Adrenal gland (tissue), 12 donors: ENCODE results near the gene RFX1. TPM values are rescaled to one million over a fixed set of nuclear protein-coding genes. Genes with fewer than 3 reads are reported as not detected.
"Not testable (repeated sequence)": the region's sequence is repeated elsewhere in the genome, so short reads cannot be mapped to it uniquely, and the experiment has no call there.

Experiments
- DNase-seq, 7 donors: peaks; one replicate each; pipeline ENCODE4 v3.0.0-alpha.2; 2019 to 2020
- H3K27ac ChIP-seq, 5 donors: fragments of 200-600 bp; sonication (generic) in 4 of 5; 1 replicate in 3 of 5; 2 replicates in 2 of 5; pipeline versions ENCODE4 v1.5.1 to v1.8.0; 2016 to 2020; ENCODE audit warnings: mild to moderate bottlenecking in 1 of 5
- H3K27me3 ChIP-seq: fragments of 200-600 bp; 2 replicates; pipeline ENCODE4 v1.8.0; 2021
- H3K36me3 ChIP-seq, 2 donors: fragments of 200-600 bp; replicated peaks in 1 of 2; 1 replicate in 1 of 2; 2 replicates in 1 of 2; pipeline versions ENCODE4 v1.5.1 to v1.8.0; 2018 to 2022
- H3K4me1 ChIP-seq, 2 donors: fragments of 200-600 bp; replicated peaks in 1 of 2; 1 replicate in 1 of 2; 2 replicates in 1 of 2; pipeline versions ENCODE4 v1.5.1 to v1.8.0; 2018 to 2021
- H3K4me3 ChIP-seq, 4 donors: fragments of 200-600 bp; sonication (generic) in 3 of 4; one replicate each; pipeline ENCODE4 v1.5.1; 2016 to 2018
- H3K9me3 ChIP-seq, 3 donors: fragments of 200-600 bp; sonication (generic) in 1 of 3; replicated peaks in 1 of 3; 1 replicate in 2 of 3; 2 replicates in 1 of 3; pipeline versions ENCODE4 v1.5.1 to v1.8.0; 2016 to 2021
- POLR2A ChIP-seq, 2 donors: fragments of 450-650 bp; IDR thresholded peaks; one replicate each; pipeline ENCODE4 v1.6.1; 2017; ENCODE audit warnings: antibody characterized with exemption in 2 of 2, mild to moderate bottlenecking in 2 of 2, moderate library complexity in 1 of 2
- WGBS, 4 donors: extraction: QIAGEN DNeasy Blood & Tissue Kit in 2 of 4; methylation state at CpG; one replicate each; pipeline versions ENCODE4 v1.1.5 to v1.1.7; 2013 to 2017; 5-methylcytosine and 5-hydroxymethylcytosine counted together
- intact Hi-C, 2 donors: fragments of 100-400 bp; cut with DNase I; formaldehyde crosslinking; loops; one replicate each; pipeline versions ENCODE4 v1.14.1 to v1.15.0; 2022 to 2023
- polyA plus RNA-seq, 3 donors: library from polyadenylated mRNA; stranded (reverse); fragments of 200-250 nt in 2 of 3; fragments of 350-450 nt in 1 of 3; fragmentation: Illumina TruSeq in 1 of 3; extraction: RNeasy Lipid Tissue Mini Kit (QIAGEN cat#74804) in 1 of 3; gene quantifications; one replicate each; pipeline ENCODE4 v1.2.3, GENCODE V29; 2013 to 2014
- total RNA-seq, 9 donors: library from RNA; depleted of rRNA in 4 of 9; stranded (reverse); fragments of >200 nt in 4 of 9; fragments of 120-200 nt in 1 of 9; fragmentation: NEBNext Ultra II Directional in 1 of 9; extraction: Animal tissue kit (Norgen Biotek cat#: 25700) in 1 of 9; gene quantifications; one replicate each; pipeline versions ENCODE4 v1.1.0 to v1.2.4, GENCODE V29; 2013 to 2023
- TF ChIP-seq, protein P1 (sequence below), 6 experiments: fragments of 450-650 bp in 4 of 6; fragments of 200-600 bp in 2 of 6; sonication (generic) in 1 of 6; IDR thresholded peaks; 1 replicate in 5 of 6; 2 replicates in 1 of 6; pipeline versions ENCODE4 v1.5.1 to v1.8.0; 2016 to 2021; ENCODE audit warnings: antibody characterized with exemption in 6 of 6, mild to moderate bottlenecking in 2 of 6, moderate library complexity in 1 of 6
- donor health status: healthy with polysubstance abuse.
- donor health status: Bipolar disorder and iron deficiency.
- donor health status: DM: yes; HTN: yes; CAD: no.
- donor health status: DM: no; HTN: no; CAD: no.
- donor health status: DM: no; HTN: no; CAD: no.
- donor health status: DM: yes; HTN: yes; CAD: no.

RFX1 gene
- total and polyA plus RNA-seq, 12 donors = 1.4 to 21.4 (median 7.0) TPM

DNA sequence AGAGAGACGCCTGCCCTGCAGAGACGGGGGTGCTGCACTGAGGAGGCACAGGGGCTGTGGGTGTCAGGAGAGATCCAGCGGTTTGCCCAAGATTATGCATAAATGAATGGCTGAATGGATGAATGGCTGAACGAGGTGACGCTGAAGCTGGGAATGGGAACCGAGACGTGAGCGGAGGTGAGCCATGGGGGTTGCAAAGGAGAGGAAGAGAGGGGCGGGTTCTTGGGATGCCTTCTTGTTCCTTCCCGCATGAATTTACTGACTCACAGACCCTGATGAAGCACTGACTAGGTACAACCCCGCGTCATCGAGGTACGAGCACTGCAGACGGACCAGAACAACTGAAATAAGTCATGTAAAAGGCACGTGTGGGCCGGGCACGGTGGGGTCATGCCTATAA is 37.1 kb downstream of the RFX1 start:
- 89 to 95% (median 92%) methylated on average over 18 of the region's 18 CpGs for WGBS, 4 donors
- no peak for TF ChIP-seq POLR2A (IDR thresholded peaks at IDR 0.05)
- TF ChIP-seq, protein P1, sequence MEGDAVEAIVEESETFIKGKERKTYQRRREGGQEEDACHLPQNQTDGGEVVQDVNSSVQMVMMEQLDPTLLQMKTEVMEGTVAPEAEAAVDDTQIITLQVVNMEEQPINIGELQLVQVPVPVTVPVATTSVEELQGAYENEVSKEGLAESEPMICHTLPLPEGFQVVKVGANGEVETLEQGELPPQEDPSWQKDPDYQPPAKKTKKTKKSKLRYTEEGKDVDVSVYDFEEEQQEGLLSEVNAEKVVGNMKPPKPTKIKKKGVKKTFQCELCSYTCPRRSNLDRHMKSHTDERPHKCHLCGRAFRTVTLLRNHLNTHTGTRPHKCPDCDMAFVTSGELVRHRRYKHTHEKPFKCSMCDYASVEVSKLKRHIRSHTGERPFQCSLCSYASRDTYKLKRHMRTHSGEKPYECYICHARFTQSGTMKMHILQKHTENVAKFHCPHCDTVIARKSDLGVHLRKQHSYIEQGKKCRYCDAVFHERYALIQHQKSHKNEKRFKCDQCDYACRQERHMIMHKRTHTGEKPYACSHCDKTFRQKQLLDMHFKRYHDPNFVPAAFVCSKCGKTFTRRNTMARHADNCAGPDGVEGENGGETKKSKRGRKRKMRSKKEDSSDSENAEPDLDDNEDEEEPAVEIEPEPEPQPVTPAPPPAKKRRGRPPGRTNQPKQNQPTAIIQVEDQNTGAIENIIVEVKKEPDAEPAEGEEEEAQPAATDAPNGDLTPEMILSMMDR (IDR thresholded peaks at IDR 0.05) = no peak
- Histone ChIP-seq H3K27ac (no peak overlapping the region), H3K36me3 (peaks cover 0 to 68% of the 10 kb centered on the region in 2 donors), H3K9me3 (no peaks in the 10 kb centered on the region), H3K4me3 (no peak overlapping the region), H3K4me1 (no peaks in the 10 kb centered on the region), H3K27me3 (no peaks in the 10 kb centered on the region)
- no peak for DNase-seq
- intact Hi-C loops = no loop called here

DNA sequence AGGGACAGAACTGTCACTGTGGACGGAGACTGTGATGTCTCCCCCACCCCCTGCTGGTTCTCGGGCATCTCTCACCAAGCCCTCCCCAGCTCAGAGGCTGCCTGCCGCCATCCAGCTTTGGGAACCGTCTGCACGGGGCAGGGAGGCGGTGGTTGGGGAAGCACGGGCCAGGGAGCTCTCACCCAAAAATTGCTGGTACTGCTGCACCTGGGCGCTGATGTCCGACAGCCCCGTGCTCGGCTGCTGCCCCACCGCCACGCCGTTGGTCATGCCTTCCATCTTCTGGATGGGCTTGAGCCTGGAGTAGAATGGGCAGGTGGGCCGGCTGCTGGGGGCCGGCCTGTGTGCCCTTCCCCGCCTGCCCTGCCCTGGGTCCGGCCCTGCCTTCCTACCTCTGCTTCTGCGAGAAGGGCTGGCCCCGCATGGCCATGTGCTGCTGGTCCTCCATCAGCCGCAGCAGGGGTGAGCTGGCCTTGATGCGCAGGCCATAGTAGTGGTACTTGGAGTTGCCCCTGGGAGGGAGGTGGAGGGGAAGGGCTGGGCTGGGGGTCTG is 37.7 kb downstream of the RFX1 start:
- WGBS, 4 donors = 75 to 95% (median 93%) methylated on average over 2 to 22 of the region's 22 CpGs
- Histone ChIP-seq H3K4me3 (no peak overlapping the region), H3K27ac (no peak overlapping the region), H3K4me1 (no peaks in the 10 kb centered on the region), H3K27me3 (no peaks in the 10 kb centered on the region), H3K9me3 (no peaks in the 10 kb centered on the region), H3K36me3 (peaks cover 0 to 68% of the 10 kb centered on the region in 2 donors)
- TF ChIP-seq, protein P1 (IDR thresholded peaks at IDR 0.05) = no peak
- no peak for TF ChIP-seq POLR2A (IDR thresholded peaks at IDR 0.05)
- intact Hi-C loops = no loop called here
- DNase-seq = no peak

DNA sequence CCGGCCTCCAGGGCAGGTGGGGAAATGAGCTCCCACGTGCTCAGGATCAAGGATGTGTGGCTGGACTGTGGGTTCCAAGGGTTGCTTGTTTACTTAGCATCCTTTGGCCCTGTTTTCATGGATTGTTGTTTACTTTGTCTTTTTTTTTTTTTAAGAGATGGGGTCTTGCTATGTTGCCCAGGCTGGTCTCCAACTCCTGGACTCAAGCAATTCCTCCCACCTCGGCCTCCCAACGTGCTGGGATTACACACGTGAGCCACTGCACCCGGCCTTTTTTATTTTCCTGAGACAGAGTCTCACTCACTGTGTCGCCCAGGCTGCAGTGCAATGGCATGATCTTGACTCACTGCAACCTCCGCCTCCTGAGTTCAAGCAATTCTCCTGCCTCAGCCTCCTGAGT is 38.9 kb downstream of the RFX1 start:
- WGBS, 4 donors = 90 to 94% (median 93%) methylated on average over 8 of the region's 8 CpGs
- H3K36me3 ChIP-seq = peaks cover 0 to 62% of the 10 kb centered on the region in 2 donors

DNA sequence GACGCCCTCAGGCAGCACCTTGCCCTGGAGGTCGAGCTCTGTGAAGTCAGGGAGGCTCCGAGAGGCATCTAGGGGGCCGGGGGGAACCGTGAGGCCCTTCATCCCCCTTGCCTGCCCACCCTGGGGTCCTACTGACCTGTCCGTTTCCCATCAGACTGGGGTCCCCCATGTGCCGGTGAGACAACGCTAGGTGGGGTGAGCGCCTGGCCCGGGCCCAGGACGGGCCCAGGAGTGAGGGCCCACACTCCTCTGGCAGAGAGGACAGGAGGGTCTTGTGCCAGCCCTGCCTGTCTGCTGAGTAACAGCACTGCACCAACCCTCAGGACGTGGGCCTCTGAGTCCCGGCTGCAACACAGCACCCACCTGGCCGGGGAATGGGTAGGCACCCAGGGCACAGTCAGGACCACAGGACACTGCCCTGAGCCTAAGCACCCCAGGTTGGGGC is 39.4 kb downstream of the RFX1 start:
- H3K9me3 ChIP-seq = no peaks in the 10 kb centered on the region
- no peaks in the 10 kb centered on the region for H3K27me3 ChIP-seq
- H3K27ac ChIP-seq = no peak overlapping the region
- no peak for DNase-seq
- 90 to 100% (median 95%) methylated on average over 1 to 14 of the region's 14 CpGs; no CpG with 5 or more reads in 1 of the 4 donors for WGBS, 4 donors
- peaks cover 0 to 65% of the 10 kb centered on the region in 2 donors for H3K36me3 ChIP-seq
- no peaks in the 10 kb centered on the region for H3K4me1 ChIP-seq
- no peak overlapping the region for H3K4me3 ChIP-seq
- intact Hi-C loops = no loop called here
- TF ChIP-seq, protein P1 (IDR thresholded peaks at IDR 0.05) = no peak
- TF ChIP-seq POLR2A (IDR thresholded peaks at IDR 0.05) = no peak

More for the DNA sequence above, 38.9 kb downstream of the RFX1 start:
- H3K4me1 ChIP-seq, H3K27ac ChIP-seq, DNase-seq, H3K27me3 ChIP-seq, H3K4me3 ChIP-seq, intact Hi-C loops, H3K9me3 ChIP-seq: not testable (repeated sequence)
